IPS-NIHi7 (cell line): Measurements from ENCODE around the gene RPL37A.
"Not testable (repeated sequence)": the region's sequence is repeated elsewhere in the genome, so short reads cannot be mapped to it uniquely, and the experiment has no call there.

Source experiments
- DNase-seq: peaks from one replicate; pipeline ENCODE4 v3.0.0; 2012; ENCODE audit warnings: mixed read lengths; ENCODE audit errors: extremely low spot score

The RPL37A gene

DNA sequence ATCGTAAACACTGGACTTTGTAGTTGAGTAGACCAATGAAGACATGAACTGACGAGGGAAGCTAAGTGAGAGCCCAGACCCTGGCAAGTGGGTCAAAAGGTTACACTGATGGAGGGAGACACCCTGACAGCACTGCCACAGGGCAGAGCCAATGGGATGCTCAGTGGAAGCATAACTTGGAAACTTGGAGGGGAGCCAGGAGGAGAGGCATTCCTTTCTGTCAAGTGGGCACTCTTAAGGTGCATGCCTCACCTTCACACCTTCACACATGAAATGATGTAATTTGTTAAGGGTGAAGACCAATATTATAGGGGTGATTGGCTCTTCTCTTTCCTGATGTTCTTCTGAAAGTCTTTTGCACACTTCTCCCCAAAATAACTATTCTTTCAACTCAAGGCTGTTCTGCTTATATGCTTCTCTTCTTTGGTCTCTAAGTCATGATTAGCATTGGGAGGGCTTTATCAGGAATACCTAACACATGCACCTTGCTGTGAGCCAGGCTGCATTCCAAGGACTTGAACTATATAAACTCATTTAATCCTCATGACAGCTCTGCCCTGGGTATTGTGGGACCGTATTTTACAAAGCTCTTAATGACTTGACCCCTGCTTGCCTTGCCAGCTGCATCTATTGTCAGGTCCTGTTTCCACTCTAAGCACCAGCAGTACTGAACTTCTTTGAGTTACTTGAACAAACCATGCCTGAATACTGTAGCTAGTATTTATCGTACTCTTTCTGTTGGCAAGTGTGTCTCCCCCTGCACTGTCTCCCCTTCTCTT is 19.0 kb downstream of the RPL37A start:
- DNase-seq: no peak

DNA sequence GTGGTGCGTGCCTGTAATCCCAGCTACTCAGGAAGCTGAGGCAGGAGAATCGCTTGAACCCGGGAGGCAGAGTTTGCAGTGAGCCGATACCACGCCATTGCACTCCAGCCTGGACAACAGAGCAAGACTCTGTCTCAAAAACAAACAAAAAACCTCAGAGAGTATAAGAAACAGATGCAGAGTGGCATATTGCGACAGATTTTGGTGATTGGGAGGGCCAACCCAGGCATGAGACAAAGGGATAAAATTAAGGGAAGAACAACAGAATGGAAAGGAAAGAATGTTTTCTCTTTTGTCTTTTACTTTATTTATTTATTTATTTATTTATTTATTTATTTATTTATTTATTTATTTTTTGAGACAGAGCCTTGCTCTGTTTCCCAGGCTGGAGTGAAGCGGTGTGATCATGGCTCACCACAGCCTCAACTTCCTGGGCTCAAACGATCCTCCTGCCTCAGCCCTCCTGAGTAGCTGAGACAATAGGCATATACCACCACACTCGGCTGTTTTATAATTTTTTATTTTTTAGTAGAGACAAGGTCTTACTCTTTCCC is 20.0 kb downstream of the RPL37A start:
- DNase-seq: not testable (repeated sequence)

DNA sequence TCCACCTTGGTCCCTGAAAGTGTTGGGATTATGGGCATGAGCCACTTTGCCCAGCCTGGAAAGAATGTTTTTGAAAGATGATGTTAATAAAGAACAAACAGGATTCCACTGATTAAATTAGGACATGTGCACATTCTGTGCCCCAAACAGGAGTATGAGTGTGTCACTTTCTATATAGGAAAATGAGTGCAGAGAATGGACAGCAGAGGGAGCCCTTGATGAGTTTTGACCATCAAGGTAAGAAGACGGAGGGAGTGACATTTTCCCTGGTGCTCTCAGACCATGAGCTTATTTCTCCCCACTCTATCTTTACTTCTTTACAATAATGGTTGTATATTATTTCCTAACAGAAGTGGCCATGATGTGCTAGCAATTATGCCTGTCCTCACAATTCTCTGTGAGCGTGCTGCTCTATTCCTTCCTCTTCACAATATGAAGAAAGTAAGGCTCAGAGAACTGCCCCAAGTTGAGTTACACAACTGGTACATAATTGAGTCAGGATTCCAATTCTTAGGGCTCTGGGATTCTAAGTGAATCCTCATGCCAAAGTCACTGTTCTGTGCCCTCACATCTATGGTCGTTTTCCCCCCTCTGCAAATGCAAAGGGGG is 20.6 kb downstream of the RPL37A start:
- peak; percentile 73 for DNase-seq

DNA sequence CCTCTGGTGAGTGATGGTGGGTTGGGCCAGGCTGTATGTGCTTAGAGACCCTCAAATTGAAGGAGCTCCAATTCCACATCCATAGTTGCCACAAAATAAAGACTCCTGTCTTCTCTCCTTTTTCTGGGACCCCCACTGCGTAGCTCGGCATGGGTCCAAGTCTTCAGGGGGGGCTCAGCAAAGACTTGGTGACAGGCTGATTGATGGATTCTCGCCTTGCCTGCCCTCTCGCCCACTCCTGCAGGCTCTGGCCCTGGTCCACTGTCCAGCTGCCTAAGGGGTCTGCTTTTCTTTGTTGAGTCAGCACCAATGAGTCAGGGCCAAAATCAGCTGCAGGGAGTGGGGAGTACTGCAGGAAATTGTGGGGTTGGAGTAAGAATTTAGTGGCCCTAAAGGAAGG is 21.5 kb downstream of the RPL37A start:
- DNase-seq: no peak

DNA sequence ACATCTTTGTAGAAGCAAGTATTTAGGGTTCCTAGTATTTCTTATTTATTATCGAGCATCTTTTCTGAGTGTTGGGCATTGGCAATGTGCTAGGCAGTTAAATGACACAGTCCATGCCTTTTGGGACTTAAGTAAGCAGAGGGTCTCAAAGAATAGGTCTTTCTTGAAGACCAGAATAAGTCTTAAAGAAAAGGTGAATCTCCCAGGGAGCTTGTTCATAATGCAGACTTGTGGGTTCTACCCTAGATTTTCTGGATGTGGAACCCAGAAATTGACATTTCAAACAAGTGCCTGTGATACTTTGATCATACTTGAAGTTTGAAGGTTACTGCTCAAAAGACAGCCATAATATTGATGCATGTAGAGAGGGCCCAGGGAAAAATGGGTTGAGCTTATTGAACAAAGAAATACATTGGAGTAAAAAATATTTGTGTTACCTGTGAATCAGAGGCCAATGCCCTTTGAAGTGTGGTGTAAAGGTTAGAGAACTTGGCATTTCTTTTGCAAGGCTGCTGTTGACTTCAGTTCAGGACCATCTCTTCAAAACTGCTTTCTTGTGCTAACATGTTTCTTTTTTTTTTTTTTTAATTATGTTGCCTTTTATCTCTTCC is 24.4 kb downstream of the RPL37A start:
- DNase-seq: no peak

DNA sequence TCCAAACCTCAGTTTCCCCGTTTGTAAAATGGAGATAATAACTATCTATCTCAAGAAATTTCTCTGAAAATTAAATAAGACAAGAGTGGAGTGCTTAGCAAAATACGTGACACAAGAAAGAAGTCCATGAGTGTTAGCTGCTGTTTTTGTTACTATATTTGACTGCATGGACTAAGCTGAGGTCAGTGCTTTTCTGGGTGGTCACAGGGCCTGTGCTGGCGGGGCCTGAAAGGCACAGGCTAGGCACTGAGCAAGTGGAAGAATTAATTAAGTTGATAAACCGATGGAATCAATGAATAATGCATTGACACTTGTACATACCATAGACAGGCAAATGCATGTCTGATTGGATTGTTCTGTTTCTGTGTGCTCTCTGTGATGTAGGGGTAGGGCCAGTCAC is 27.3 kb downstream of the RPL37A start:
- DNase-seq: no peak

DNA sequence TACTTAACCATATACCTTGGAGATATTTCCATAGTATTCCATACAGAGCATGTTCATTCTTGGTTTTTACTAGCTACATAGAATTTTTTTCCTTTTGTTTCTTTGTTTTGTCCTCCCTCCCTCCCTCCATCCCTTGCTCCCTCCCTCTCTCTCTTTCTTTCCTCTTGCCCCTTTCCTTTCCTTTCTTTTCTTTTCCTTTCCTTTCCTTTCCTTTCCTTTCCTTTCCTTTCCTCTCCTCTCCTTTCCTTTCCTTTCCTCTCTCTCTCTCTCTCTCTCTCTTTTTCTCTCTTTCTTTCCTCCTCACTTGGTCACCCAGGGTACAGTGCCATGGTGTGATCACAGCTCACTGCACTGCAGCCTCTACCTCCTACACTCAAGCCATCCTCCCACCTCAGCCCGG is 28.3 kb downstream of the RPL37A start:
- DNase-seq: no peak

DNA sequence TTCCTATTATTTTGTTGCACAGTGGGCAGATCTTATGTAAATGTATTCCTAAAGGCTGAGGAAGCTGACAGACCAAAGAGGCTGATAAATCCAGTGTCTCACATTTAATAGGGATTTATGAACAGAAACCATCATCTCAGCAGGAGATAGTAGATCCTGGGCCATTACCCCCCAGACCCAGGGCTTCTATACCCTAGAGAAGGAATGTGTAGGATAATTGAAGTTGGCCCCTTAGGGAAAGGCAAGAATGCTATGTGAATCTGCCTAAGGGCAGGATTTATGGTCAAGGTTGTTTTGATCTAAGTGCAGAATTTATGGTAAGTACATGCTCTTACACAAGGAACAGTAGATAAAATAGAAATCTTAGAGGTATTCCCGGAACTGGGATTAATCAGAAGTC is 29.0 kb downstream of the RPL37A start:
- no peak for DNase-seq

GRCh38 chr2:216532562-216532961 is 33.9 kb downstream of the RPL37A start:
- DNase-seq: no peak

- DNase-seq: no peak
Measured at GRCh38 chr2:216533609-216534008, 35.0 kb downstream of the RPL37A start.

- DNase-seq: no peak
Measured at GRCh38 chr2:216534809-216535208, 36.2 kb downstream of the RPL37A start.

DNA sequence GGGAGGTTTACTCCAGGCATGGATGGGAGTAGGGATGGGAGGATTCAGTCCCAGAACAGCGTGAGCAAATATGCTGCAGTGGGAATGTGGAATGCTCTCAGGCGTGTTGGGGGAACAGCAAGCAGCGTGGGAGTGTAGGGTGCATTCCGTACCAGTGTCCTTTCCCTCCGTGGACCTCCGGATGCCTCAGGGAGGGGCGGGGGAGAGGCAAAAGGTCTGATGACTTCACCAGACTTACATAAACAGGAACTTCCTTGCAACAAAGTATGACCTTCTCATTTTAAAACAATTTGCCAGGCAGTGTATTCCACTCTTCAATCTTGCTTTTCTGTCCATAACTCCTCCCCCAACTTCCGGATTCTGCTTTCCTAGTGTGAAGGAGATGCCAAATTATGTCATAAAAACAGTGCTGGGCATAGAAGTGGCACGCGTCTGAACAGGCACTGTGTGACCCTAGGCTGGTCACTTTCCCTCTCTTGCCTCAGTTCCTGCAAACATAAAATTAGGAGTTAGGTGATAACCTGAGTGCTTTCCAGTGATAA is 36.9 kb downstream of the RPL37A start:
- no peak for DNase-seq

- no peak for DNase-seq
Measured at GRCh38 chr2:216536734-216537210, 38.1 kb downstream of the RPL37A start.

DNA sequence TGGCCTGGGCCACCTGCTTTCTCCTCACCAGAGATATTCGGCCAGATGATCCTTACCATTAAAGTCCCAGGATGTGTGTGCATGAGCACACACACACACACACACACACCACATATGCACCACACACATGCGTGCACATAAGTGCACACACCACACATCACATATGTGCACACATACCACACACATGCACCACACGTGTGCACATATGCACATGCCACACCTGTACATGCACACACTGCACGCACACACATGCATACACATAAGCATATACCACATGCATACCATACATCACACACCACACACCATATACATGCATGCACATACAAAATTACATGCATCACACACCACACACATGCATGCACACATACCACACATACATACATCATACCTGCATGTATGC is 38.7 kb downstream of the RPL37A start:
- no peak for DNase-seq

DNA sequence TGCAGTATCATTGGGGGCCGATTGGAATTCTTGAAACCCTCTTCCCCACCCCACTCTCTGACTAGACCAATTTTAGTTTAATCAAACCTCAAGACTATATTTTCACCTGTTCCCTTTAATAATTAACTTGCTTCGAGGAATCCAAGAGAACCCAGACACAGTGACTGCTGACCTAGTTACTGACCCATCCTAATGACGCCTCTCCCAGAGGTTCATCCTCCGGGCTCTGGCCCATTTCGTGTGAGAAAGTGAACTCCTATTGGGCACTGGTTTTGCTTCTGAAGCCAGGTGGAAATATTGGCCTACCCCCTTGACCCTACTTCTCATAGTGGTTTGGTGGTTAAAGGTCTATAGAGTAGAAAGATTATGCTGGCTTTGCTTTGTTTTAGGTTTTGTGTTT is 39.9 kb downstream of the RPL37A start:
- DNase-seq: no peak

DNA sequence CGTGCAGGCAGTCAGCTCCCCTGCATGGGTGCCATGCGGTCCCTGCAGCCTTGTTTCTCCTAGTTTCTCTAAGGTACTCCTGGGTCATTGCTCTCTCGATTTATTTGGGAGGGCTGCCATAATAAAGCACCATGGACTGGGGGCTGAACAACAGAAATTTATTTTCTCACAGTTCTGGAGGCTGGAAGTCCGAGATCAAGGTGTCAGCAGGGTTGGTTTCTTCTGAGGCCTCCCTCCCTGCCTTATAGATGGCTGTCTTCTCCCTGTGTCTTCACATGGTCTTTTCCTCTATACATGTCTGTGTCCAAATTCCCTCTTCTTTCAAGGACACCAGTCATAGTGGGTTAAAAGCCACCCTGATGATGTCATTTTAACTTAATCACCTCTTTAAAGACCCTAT is 40.5 kb downstream of the RPL37A start:
- DNase-seq: no peak

GRCh38 chr2:216539791-216540241 is 41.2 kb downstream of the RPL37A start:
- no peak for DNase-seq

DNA sequence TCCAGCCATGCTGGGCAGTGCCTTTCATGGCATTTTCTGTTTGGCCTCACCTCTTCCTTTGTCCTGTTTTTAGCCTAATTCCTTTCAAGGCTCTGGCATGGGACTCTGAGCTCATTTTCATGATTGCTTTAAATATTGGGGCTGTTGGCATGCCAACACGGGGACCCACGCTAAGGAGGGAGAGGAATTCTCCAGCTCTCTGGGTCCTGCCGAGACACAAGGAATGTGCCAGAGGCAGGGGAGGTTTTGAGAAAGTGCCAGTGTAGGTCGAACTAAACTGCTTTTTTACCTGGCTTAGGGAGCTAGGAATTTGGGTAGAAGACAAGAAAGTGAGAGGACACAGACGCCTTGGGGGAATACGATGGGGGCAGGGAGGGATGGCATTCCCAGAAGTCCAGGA is 42.3 kb downstream of the RPL37A start:
- no peak for DNase-seq

- DNase-seq: no peak
Measured at GRCh38 chr2:216541505-216541904, 42.9 kb downstream of the RPL37A start.

DNA sequence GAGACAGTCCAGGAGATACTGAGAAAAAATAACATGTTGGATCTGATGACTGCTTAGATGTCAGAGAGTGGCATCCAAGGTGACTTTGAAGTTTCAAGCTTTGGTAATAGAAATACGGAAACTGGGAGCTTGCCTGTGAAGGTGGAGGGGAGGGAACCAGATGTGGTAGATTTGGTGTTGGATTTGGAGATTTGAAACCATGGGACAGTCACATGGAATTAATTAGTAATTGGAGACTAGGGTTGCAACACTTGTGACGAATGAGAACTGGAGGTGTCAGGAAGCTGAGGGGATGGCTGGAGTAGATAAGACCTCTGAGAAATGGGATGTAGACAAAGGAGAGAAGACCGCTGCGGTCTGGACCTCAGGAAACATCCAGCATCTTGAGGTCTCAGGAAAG is 46.7 kb downstream of the RPL37A start:
- no peak for DNase-seq

GRCh38 chr2:216546241-216546640 is 47.6 kb downstream of the RPL37A start:
- no peak for DNase-seq

DNA sequence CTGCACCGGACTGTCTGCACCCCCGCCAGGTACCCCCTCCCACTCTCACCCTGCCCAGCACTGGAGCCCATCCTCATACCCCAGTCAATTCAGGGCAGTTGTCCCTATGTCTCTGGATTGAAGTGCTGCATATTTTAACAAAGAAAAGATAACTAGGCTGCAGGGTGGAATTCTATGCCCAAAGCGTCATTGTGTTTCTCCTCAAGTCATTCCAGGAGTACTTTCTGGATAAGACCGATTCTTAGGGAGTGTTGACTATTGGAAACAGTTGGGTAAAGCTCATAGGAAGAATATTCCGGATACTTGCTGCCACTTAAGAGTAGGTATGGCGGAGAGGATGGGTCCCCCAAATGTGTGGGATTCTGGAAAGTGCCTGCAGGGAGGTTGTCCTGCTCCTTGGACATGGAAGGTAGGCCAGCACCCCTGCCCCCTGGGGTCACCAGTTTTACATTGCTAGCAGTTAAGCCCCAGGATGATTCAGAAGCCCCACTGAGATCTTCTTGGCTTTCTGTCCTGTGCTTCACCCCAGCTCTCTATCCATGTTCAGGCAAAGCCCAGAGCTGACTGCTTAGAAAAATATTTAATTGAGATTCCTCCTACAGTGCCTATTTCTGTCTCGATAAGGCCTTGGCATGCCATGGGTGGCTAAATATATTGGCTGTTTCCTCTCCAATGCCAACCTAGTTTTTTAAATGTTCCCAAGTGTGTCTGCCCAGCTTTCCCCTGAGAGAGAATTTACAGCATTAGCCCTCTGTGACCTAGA is 48.2 kb downstream of the RPL37A start:
- no peak for DNase-seq
